ENCODE measurements around the gene RNU7-1.

GRCh38 chr12:6925239-6925539 lies 18.4 kb upstream of the RNU7-1 start:
- no peak for TF ChIP-seq CTCF (IDR thresholded peaks at IDR 0.05 in 2 of 3, conservative IDR thresholded peaks at IDR 0.05 in 1 of 3; ENCODE audit: insufficient read depth in 2 of 3, low read depth in 1 of 3, low read length in 3 of 3)
- TF ChIP-seq ZNF146 (CRISPR knock-in tag; IDR thresholded peaks at IDR 0.05; ENCODE audit: unreplicated experiment) = no peak
- TF ChIP-seq ZBTB1 (CRISPR knock-in tag; IDR thresholded peaks at IDR 0.05; ENCODE audit: borderline replicate concordance, low read depth) = no peak
- TF ChIP-seq EZH2 (IDR thresholded peaks at IDR 0.05; ENCODE audit: borderline replicate concordance, low read depth, low read length) = no peak
- TF ChIP-seq ILF3 (IDR thresholded peaks at IDR 0.05; ENCODE audit: borderline replicate concordance) = no peak
- no peak for TF ChIP-seq CHD2 (IDR thresholded peaks at IDR 0.05; ENCODE audit: low read depth, low read length)
- TF ChIP-seq LARP7 (IDR thresholded peaks at IDR 0.05) = no peak
- TF ChIP-seq HMG20B (CRISPR knock-in tag; IDR thresholded peaks at IDR 0.05) = no peak
- TF ChIP-seq NFE2 (IDR thresholded peaks at IDR 0.05; ENCODE audit: low read depth) = no peak

Measured in K562 (cell line).